ENCODE data around the gene DOK3.

Gene DOK3

GRCh38 chr5:177538876-177539275 lies 29.2 kb upstream of the DOK3 start:
- Histone ChIP-seq H3K4me1 (ENCODE audit: insufficient read depth, low read length) (no peaks in the 10 kb centered on the region), H2AFZ (ENCODE audit: low read depth, low read length) (no peak overlapping the region), H3K36me3 (ENCODE audit: insufficient read depth, low read length) (peaks cover 83% of the 10 kb centered on the region), H3K9ac (ENCODE audit: low read depth, low read length) (no peak overlapping the region), H4K20me1 (ENCODE audit: insufficient read depth, low read length) (peaks cover 51% of the 10 kb centered on the region), H3K9me3 (ENCODE audit: insufficient read depth, low read length, severe bottlenecking) (no peaks in the 10 kb centered on the region), H3K79me2 (ENCODE audit: insufficient read depth, low read length) (peaks cover 39% of the 10 kb centered on the region), H3K4me3 (ENCODE audit: low read depth in 1 of 2, low read length in 2 of 2) (no peak overlapping the region), H3K27me3 (ENCODE audit: insufficient read depth, low read length, poor library complexity) (no peaks in the 10 kb centered on the region), H3K27ac (ENCODE audit: low read length) (no peak overlapping the region), H3K4me2 (ENCODE audit: insufficient read depth, low read length) (no peak overlapping the region)
- TF ChIP-seq, protein P1, sequence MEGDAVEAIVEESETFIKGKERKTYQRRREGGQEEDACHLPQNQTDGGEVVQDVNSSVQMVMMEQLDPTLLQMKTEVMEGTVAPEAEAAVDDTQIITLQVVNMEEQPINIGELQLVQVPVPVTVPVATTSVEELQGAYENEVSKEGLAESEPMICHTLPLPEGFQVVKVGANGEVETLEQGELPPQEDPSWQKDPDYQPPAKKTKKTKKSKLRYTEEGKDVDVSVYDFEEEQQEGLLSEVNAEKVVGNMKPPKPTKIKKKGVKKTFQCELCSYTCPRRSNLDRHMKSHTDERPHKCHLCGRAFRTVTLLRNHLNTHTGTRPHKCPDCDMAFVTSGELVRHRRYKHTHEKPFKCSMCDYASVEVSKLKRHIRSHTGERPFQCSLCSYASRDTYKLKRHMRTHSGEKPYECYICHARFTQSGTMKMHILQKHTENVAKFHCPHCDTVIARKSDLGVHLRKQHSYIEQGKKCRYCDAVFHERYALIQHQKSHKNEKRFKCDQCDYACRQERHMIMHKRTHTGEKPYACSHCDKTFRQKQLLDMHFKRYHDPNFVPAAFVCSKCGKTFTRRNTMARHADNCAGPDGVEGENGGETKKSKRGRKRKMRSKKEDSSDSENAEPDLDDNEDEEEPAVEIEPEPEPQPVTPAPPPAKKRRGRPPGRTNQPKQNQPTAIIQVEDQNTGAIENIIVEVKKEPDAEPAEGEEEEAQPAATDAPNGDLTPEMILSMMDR (IDR thresholded peaks at IDR 0.05; ENCODE audit: borderline replicate concordance, extremely low read depth, low read length, poor library complexity, severe bottlenecking): no peak
- no peak for TF ChIP-seq EZH2 (IDR thresholded peaks at IDR 0.05; ENCODE audit: borderline replicate concordance, low read depth, low read length, severe bottlenecking)
- ATAC-seq (ENCODE audit: insufficient read depth, low read depth): no peak
- DNase-seq: no peak

DNA sequence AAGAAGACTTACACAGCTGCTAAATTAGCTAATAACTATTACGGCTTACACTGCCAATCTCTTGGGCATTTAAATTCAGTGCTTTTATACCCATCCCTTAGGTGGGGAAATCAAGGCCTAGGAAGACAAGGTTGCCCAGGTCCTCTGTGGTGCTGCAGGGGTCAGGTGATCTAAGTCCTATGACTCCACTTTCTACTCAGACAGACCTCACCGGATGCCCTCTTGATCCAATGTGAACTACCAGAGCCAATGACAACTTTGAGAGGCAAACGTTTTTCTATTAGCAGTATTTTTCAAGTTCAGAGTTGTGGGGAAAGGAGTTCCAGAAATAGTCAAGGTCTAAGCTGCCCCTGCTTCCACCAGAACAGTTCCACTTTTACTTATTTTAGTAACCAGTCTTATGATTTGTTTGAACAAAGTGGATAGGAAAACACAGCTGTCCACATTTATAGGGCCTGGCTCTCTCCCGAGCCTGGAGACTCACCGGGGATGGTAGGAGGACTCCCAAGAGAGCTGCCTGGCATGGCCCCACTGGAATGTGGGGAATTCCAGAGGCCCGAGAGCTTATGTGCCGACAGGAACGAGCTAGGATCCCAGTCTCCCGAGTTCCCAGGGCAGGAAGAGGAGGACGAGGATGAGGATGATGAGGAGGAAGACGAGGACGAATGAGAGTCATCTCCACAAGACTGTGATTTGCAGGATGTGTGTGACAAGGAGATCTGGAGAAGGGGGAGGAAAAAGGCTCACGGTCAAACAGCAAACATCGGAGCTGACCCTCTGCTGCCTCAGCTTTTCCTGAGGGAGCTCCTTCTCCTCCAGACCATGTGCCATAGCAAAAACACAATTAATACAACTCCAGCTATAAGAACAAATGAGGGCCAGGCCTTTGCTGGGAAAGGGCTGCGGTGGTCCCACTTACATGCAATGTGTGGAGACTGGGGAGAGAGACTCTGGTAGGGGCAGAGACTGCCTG lies 28.0 kb upstream of the DOK3 start:
- Histone ChIP-seq H3K36me3 (ENCODE audit: insufficient read depth, low read length) (peaks cover 81% of the 10 kb centered on the region), H3K9ac (ENCODE audit: low read depth, low read length) (no peak overlapping the region), H4K20me1 (ENCODE audit: insufficient read depth, low read length) (peaks cover 48% of the 10 kb centered on the region), H3K4me3 (ENCODE audit: low read depth in 1 of 2, low read length in 2 of 2) (no peak overlapping the region), H3K4me1 (ENCODE audit: insufficient read depth, low read length) (no peaks in the 10 kb centered on the region), H3K27me3 (ENCODE audit: insufficient read depth, low read length, poor library complexity) (no peaks in the 10 kb centered on the region), H3K79me2 (ENCODE audit: insufficient read depth, low read length) (peaks cover 29% of the 10 kb centered on the region), H2AFZ (ENCODE audit: low read depth, low read length) (no peak overlapping the region), H3K27ac (ENCODE audit: low read length) (no peak overlapping the region), H3K4me2 (ENCODE audit: insufficient read depth, low read length) (no peak overlapping the region), H3K9me3 (ENCODE audit: insufficient read depth, low read length, severe bottlenecking) (no peaks in the 10 kb centered on the region)
- DNase-seq: no peak
- ATAC-seq (ENCODE audit: insufficient read depth, low read depth): no peak
- TF ChIP-seq, protein P1 (IDR thresholded peaks at IDR 0.05; ENCODE audit: borderline replicate concordance, extremely low read depth, low read length, poor library complexity, severe bottlenecking): no peak
- no peak for TF ChIP-seq EZH2 (IDR thresholded peaks at IDR 0.05; ENCODE audit: borderline replicate concordance, low read depth, low read length, severe bottlenecking)

GRCh38 chr5:177536386-177536785 lies 26.8 kb upstream of the DOK3 start:
- Histone ChIP-seq H3K79me2 (ENCODE audit: insufficient read depth, low read length) (peaks cover 17% of the 10 kb centered on the region), H3K9me3 (ENCODE audit: insufficient read depth, low read length, severe bottlenecking) (no peaks in the 10 kb centered on the region), H3K4me1 (ENCODE audit: insufficient read depth, low read length) (no peaks in the 10 kb centered on the region), H3K4me2 (ENCODE audit: insufficient read depth, low read length) (no peak overlapping the region), H2AFZ (ENCODE audit: low read depth, low read length) (no peak overlapping the region), H3K27me3 (ENCODE audit: insufficient read depth, low read length, poor library complexity) (no peaks in the 10 kb centered on the region), H4K20me1 (ENCODE audit: insufficient read depth, low read length) (peaks cover 46% of the 10 kb centered on the region), H3K9ac (ENCODE audit: low read depth, low read length) (no peak overlapping the region), H3K36me3 (ENCODE audit: insufficient read depth, low read length) (peaks cover 84% of the 10 kb centered on the region), H3K4me3 (ENCODE audit: low read depth in 1 of 2, low read length in 2 of 2) (no peak overlapping the region), H3K27ac (ENCODE audit: low read length) (no peak overlapping the region)
- ATAC-seq (ENCODE audit: insufficient read depth, low read depth) (no peak), DNase-seq (no peak)
- TF ChIP-seq, protein P1 (IDR thresholded peaks at IDR 0.05; ENCODE audit: borderline replicate concordance, extremely low read depth, low read length, poor library complexity, severe bottlenecking): no peak
- TF ChIP-seq EZH2 (IDR thresholded peaks at IDR 0.05; ENCODE audit: borderline replicate concordance, low read depth, low read length, severe bottlenecking): no peak

All from DND-41 (cell line).